CMK (cell line): ENCODE results near the gene THEMIS.
A peak's percentile ranks its signal among the peaks of the same experiment; 100 is the strongest.
"Not testable (repeated sequence)": the region's sequence is repeated elsewhere in the genome, so short reads cannot be mapped to it uniquely, and the experiment has no call there.

Experiments
- DNase-seq: peaks from one replicate; pipeline ENCODE4 v3.0.0-alpha.2; 2010; ENCODE audit warnings: low read depth

Gene THEMIS

DNA sequence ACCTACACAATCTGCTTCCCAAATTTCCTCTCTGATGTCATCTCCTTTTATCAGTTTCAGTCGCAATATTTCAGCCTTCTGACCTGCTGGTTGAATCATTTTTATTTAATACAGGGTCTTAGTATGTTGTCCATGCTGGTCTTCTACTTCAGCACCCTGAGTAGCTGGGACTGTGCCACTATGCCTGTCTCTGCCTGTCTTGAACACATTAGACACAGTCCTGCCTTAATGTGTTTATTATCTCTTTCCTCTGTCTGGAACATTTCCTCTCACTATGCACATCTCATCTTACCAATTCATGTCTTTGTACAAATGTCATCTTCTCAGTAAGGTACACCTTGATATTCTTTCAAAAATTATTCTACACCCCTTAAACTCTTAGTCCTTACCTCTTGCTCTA is 106.5 kb downstream of the THEMIS start:
- no peak for DNase-seq

DNA sequence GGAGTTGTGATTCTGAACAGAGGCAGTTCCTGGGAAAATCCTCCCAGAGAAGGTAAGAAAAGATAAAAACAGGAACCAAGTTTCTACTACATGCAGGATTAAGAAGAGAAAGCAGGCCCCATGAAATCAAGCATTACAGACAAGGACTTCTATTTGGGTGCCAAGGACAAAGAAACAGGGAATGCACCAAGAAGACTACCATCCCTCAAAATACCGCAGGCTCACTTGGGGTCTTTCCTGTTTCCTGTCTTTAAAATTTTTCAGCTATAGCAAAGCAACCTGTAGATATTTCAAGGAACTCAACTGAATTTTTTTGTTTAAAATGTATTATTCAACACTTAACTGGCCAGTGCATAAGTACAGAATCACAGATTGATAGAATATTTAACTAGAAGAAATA is 107.5 kb downstream of the THEMIS start:
- no peak for DNase-seq

DNA sequence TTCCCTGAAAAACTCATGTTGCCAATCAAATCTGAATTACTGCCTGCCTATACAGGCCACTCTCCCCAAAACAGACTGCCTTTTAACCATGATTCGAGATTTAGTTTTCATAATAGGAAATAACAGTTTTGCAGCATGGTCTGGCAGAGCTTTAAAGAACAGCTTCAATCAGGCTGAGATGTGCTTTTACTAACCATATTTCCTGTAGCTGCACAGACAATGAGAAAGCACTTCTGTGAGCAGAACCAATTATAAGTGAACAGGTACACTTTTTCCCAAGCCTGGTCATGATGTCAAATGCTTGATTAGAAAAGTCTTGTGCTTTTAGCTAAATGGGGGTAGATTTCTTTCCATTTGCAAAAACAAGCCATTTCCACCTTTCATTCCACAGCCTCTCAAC is 108.2 kb downstream of the THEMIS start:
- DNase-seq = no peak

GRCh38 chr6:127791779-127792528 is 108.9 kb downstream of the THEMIS start:
- DNase-seq = no peak

GRCh38 chr6:127790571-127790970 is 110.3 kb downstream of the THEMIS start:
- DNase-seq = no peak

DNA sequence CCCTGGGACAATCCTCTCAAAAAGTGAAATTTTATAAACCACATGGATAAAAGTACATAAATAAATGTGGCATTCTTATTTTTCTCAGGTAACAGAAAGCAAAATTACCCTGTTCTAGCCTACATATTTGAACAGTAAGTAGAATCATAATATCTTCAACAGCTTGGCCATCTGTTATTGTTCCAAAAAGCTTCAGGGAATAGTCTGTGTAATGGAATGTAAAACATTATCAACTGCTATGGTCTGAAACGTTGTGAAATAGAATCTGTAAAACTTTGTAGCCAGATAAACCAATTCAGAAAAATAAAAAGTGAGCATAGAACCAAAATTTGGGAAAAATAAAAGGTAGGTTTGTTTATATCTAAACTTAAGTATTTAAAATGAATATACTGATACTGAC is 114.7 kb downstream of the THEMIS start:
- DNase-seq = no peak

- no peak for DNase-seq
Observed at GRCh38 chr6:127784468-127784867, 116.4 kb downstream of the THEMIS start.

- not testable (repeated sequence) for DNase-seq
Observed at GRCh38 chr6:127781636-127782272, 119.1 kb downstream of the THEMIS start.

DNA sequence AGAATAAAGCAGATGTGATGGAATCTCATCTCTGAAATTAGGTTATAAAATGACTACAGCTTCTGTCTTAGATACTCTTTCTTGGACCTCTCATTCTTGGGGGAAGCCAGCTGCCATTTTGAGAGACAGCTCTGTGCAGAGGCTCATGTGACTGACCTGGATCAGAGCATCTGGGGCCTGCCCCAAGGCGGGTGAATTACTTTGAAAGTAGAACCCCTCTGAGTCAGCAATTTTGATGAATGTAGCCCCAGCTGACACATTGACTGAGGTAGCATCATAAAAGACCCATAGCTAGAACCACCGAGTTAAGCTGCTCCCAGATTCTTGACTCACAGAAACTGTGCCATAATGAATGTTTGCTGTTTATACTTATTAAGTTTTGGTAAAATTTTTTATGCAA is 124.5 kb downstream of the THEMIS start:
- DNase-seq = no peak

GRCh38 chr6:127775371-127775770 is 125.5 kb downstream of the THEMIS start:
- DNase-seq = no peak

DNA sequence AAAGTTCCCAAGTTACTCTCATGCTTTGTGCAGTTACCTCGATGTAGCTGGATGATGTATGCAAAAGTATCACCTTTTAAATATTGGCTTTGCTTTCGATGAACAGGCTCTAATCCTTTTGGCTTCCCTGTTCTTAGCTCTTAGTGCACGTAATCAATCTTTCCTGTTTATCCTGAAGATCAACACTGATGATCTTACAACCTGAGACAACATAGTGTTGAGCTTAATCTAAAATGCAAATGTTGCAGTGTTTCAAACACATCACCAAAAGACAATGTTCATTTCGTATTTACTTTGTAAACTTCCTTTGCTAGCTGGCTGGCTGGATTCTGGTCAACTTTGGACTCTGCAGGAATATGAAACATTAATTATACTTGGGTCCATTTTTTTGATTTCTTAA is 132.1 kb downstream of the THEMIS start:
- no peak for DNase-seq

- DNase-seq = no peak
Observed at GRCh38 chr6:127768223-127768622, 132.6 kb downstream of the THEMIS start.

GRCh38 chr6:127765949-127766348 is 134.9 kb downstream of the THEMIS start:
- no peak for DNase-seq

GRCh38 chr6:127762284-127762683 is 138.6 kb downstream of the THEMIS start:
- DNase-seq = no peak

GRCh38 chr6:127761084-127761483 is 139.8 kb downstream of the THEMIS start:
- DNase-seq = no peak

DNA sequence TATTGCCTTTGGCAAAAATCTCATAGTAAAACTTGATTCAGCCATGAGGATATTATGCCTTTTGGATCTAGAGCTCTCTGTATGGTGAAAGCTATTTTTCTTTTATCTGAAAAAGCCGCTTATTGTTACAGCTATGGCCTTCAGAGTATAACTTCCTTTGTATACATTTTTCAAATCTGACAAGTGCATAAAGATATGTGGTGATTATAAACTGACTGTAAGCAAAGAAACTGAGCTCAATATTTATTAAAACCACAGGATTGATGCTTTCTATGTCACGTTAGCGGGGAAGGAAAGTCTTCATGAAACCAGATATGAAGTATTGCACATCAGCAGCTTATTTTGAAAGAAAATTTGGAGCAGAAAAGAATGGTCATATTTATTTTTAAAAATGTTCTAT is 151.8 kb downstream of the THEMIS start:
- no peak for DNase-seq

GRCh38 chr6:127748290-127748689 is 152.6 kb downstream of the THEMIS start:
- DNase-seq = no peak

DNA sequence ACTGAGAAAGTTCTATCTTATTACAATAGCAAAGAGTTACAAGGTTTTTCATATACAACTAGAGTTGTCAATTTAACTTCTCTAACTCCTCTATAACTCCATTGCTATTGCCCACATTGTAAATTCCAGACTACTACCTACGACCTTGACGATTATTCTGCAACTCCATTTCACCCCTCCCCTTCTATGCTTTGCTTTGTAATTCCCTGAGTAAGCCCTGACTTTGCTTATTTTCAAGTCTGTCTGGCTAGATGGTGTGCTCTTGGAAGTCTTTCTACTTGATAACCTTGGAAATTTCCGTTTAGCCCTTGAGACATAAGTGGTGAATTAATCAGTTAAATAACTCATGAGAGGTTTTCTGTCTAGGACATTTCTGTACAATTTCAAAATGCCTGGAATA is 162.4 kb downstream of the THEMIS start:
- DNase-seq = no peak

DNA sequence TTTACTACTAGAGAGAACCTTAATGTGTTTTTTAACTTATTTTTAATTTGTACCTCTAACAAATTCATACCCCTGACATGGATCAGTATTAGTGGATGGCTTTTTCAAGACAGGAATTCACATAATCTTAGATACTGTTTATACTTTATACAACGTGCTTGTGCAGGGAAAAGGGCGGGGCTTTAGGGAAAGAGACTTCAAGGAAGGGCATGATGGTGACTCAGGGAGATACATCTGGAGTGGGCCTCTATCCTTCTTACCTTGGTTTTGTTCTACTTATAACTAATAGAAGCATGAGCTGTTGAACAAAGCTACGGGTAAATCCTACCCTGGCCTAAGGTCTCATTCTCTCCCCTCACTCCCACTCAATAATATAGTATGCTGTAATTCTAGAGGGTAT is 163.1 kb downstream of the THEMIS start:
- no peak for DNase-seq

- DNase-seq = peak; percentile 27
Observed at GRCh38 chr6:127737009-127737486, 163.8 kb downstream of the THEMIS start.

DNA sequence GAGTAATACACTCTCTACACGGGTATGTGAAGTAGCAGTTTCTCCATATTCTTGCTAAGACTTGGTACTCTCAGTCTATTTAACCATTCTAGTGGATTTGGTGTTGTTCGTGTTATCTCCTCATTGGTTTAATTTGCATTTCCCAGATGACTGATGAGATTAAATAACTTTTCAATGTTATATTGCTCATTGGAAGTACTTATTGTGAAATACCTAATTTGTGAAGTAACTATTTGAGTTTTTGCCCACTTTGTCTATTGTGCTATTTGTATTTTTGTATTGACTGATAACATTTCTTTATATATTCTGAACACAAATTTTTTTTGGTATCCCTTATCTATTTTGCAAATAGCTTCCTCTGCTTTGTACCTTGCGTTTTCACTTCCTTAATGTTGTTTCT is 167.9 kb downstream of the THEMIS start:
- DNase-seq = no peak

- no peak for DNase-seq
Observed at GRCh38 chr6:127727260-127727953, 173.5 kb downstream of the THEMIS start.

GRCh38 chr6:127725821-127726220 is 175.0 kb downstream of the THEMIS start:
- no peak for DNase-seq
